DND-41 (cell line): ENCODE results near the gene CXCL8.

Experiments used
- ATAC-seq: fragments of 200-7000 bp; cut with Tn5 transposase; 3 replicates; pipeline ENCODE4 v1.9.1; 2021; ENCODE audit warnings: low read depth; ENCODE audit not compliant: insufficient read depth
- DNase-seq: peaks from one replicate; pipeline ENCODE4 v3.0.0-alpha.2; 2020
- H2AFZ ChIP-seq: 2 replicates; pipeline ENCODE4 v1.6.0; 2012; ENCODE audit warnings: low read depth, low read length
- H3K27ac ChIP-seq: 2 replicates; pipeline ENCODE4 v1.5.1; 2012; ENCODE audit warnings: low read length, inconsistent platforms
- H3K27me3 ChIP-seq: fragments of 200-600 bp; sonication (generic); 2 replicates; pipeline ENCODE4 v1.6.0; 2012; ENCODE audit warnings: low read length, mild to moderate bottlenecking, inconsistent platforms; ENCODE audit not compliant: insufficient read depth, poor library complexity
- H3K36me3 ChIP-seq: 2 replicates; pipeline ENCODE4 v1.5.1; 2012; ENCODE audit warnings: low read length, inconsistent platforms; ENCODE audit not compliant: insufficient read depth
- H3K4me1 ChIP-seq: 2 replicates; pipeline ENCODE4 v1.5.1; 2012; ENCODE audit warnings: mild to moderate bottlenecking, low read length; ENCODE audit not compliant: insufficient read depth
- H3K4me2 ChIP-seq: 2 replicates; pipeline ENCODE4 v1.6.0; 2012; ENCODE audit warnings: mild to moderate bottlenecking, moderate library complexity, low read length, inconsistent platforms; ENCODE audit not compliant: insufficient read depth
- H3K4me3 ChIP-seq, 2 experiments: fragments of 200-600 bp in 1 of 2; shearing (Covaris generic) in 1 of 2; 2 replicates each; pipeline ENCODE4 v1.5.1; 2012 to 2016; ENCODE audit warnings: inconsistent platforms in 2 of 2, low read length in 2 of 2, mild to moderate bottlenecking in 2 of 2, low read depth in 1 of 2, moderate library complexity in 1 of 2
- H3K79me2 ChIP-seq: 2 replicates; pipeline ENCODE4 v1.6.0; 2012; ENCODE audit warnings: low read length, inconsistent platforms; ENCODE audit not compliant: insufficient read depth
- H3K9ac ChIP-seq: 2 replicates; pipeline ENCODE4 v1.6.0; 2012; ENCODE audit warnings: low read depth, mild to moderate bottlenecking, inconsistent platforms, low read length, moderate library complexity
- H3K9me3 ChIP-seq: 2 replicates; pipeline ENCODE4 v1.5.1; 2012; ENCODE audit warnings: low read length, moderate library complexity, mild to moderate bottlenecking, inconsistent platforms; ENCODE audit not compliant: insufficient read depth, severe bottlenecking
- H4K20me1 ChIP-seq: 2 replicates; pipeline ENCODE4 v1.6.0; 2012; ENCODE audit warnings: low read length; ENCODE audit not compliant: insufficient read depth
- CTCF ChIP-seq: IDR thresholded peaks from 2 replicates; pipeline ENCODE4 v1.5.1; 2012; ENCODE audit warnings: borderline replicate concordance, low read length, moderate library complexity, mild to moderate bottlenecking; ENCODE audit not compliant: poor library complexity, severe bottlenecking; ENCODE audit errors: extremely low read depth
- EZH2 ChIP-seq: IDR thresholded peaks from 3 replicates; pipeline ENCODE4 v1.6.1; 2012; ENCODE audit warnings: borderline replicate concordance, low read depth, mild to moderate bottlenecking, moderate library complexity, low read length, inconsistent platforms; ENCODE audit not compliant: severe bottlenecking

CXCL8 gene

GRCh38 chr4:73707918-73708577 is 32.3 kb upstream of the CXCL8 start:
- Histone ChIP-seq H3K79me2 (no peaks in the 10 kb centered on the region), H2AFZ (peak overlapping the region; percentile 74), H3K4me2 (peak overlapping the region; percentile 47), H3K9me3 (no peaks in the 10 kb centered on the region), H3K4me3 (no peak overlapping the region), H3K27me3 (no peaks in the 10 kb centered on the region), H4K20me1 (no peaks in the 10 kb centered on the region), H3K4me1 (peaks cover 24% of the 10 kb centered on the region), H3K27ac (peak overlapping the region; percentile 77), H3K36me3 (no peaks in the 10 kb centered on the region), H3K9ac (peak overlapping the region; percentile 39)
- ATAC-seq: peak; percentile 88
- TF ChIP-seq CTCF (no peak), EZH2 (no peak)
- peak; percentile 48 for DNase-seq

GRCh38 chr4:73709451-73710033 is 30.8 kb upstream of the CXCL8 start:
- Histone ChIP-seq H3K4me2 (no peak overlapping the region), H4K20me1 (no peaks in the 10 kb centered on the region), H3K9me3 (no peaks in the 10 kb centered on the region), H3K9ac (no peak overlapping the region), H3K4me3 (no peak overlapping the region), H3K27ac (no peak overlapping the region), H3K27me3 (no peaks in the 10 kb centered on the region), H3K36me3 (no peaks in the 10 kb centered on the region), H3K4me1 (peaks cover 24% of the 10 kb centered on the region), H2AFZ (no peak overlapping the region), H3K79me2 (no peaks in the 10 kb centered on the region)
- TF ChIP-seq EZH2 (no peak), CTCF (no peak)
- DNase-seq (no peak), ATAC-seq (no peak)

GRCh38 chr4:73710094-73710493 is 30.3 kb upstream of the CXCL8 start:
- H3K79me2 ChIP-seq: no peaks in the 10 kb centered on the region
- no peak for TF ChIP-seq EZH2
- no peak for TF ChIP-seq CTCF
- H3K27me3 ChIP-seq: no peaks in the 10 kb centered on the region
- no peaks in the 10 kb centered on the region for H4K20me1 ChIP-seq
- ATAC-seq (no peak), DNase-seq (no peak)
- no peak overlapping the region for H3K27ac ChIP-seq
- no peak overlapping the region for H3K4me3 ChIP-seq
- H3K9ac ChIP-seq: no peak overlapping the region
- peaks cover 24% of the 10 kb centered on the region for H3K4me1 ChIP-seq
- no peaks in the 10 kb centered on the region for H3K36me3 ChIP-seq
- H3K9me3 ChIP-seq: no peaks in the 10 kb centered on the region
- H3K4me2 ChIP-seq: no peak overlapping the region
- no peak overlapping the region for H2AFZ ChIP-seq
